Lower lobe of right lung (tissue), 2 donors: ENCODE data around the gene EPB41L4B. TPM values are rescaled to one million over a fixed set of nuclear protein-coding genes. Genes with fewer than 3 reads are reported as not detected.

ENCODE experiments used
- ATAC-seq, 2 donors: fragments of 200-7000 bp; cut with Tn5 transposase; one replicate each; pipeline ENCODE4 v1.9.1; 2020 to 2022; ENCODE audit warnings: mild to moderate bottlenecking in 2 of 2, moderate library complexity in 2 of 2
- DNase-seq: peaks from one replicate; pipeline ENCODE4 v3.0.0-alpha.2; 2020
- H3K27ac ChIP-seq: fragments of 200-600 bp; one replicate; pipeline ENCODE4 v1.8.0; 2022
- H3K27me3 ChIP-seq: fragments of 200-600 bp; one replicate; pipeline ENCODE4 v1.8.0; 2022; ENCODE audit warnings: low read depth
- H3K36me3 ChIP-seq: fragments of 200-600 bp; one replicate; pipeline ENCODE4 v1.8.0; 2022; ENCODE audit warnings: mild to moderate bottlenecking
- H3K4me1 ChIP-seq: fragments of 200-600 bp; one replicate; pipeline ENCODE4 v1.8.0; 2022
- H3K4me3 ChIP-seq: fragments of 200-600 bp; one replicate; pipeline ENCODE4 v1.8.0; 2022; ENCODE audit warnings: mild to moderate bottlenecking
- H3K9me3 ChIP-seq: fragments of 200-600 bp; one replicate; pipeline ENCODE4 v1.8.0; 2022
- intact Hi-C: fragments of 100-400 bp; cut with DNase I; formaldehyde crosslinking; loops from one replicate; pipeline ENCODE4 v1.11.0; 2022
- total RNA-seq: library from RNA; stranded (reverse); fragmentation: NEBNext Ultra II Directional; extraction: Animal tissue kit (Norgen Biotek cat#: 25700); gene quantifications from one replicate; pipeline ENCODE4 v1.2.1, GENCODE V29; 2021
- TF ChIP-seq, protein P1 (sequence below): fragments of 200-600 bp; IDR thresholded peaks from one replicate; pipeline ENCODE4 v1.8.0; 2022; ENCODE audit warnings: antibody characterized with exemption, mild to moderate bottlenecking
- donor health status: DM: no; HTN: yes; CAD: no; lungs with severe emphysema.

EPB41L4B gene
- total RNA-seq, 1 donor from 2014 or later: 12.1 TPM

DNA sequence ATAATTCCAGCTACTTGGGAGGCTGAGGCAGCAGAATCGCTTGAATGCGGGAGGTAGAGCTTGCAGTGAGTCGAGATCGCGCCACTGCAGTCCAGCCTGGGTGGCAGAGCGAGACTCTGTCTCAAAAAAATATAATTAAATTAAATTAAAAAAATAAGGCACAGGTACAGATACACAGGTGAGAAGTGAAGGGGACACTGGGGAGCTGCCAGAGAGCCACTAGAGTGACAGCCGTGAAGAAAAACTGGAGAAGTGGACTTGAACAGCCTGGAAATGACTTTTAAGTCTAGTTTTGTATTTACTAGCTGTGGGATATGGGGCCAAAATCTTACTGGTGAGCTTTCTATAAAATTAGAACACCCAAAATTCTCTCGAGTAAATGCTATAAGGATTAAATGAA lies 15.1 kb downstream of the EPB41L4B start:
- DNase-seq: no peak
- Histone ChIP-seq H3K4me3 (no peak overlapping the region), H3K36me3 (no peaks in the 10 kb centered on the region), H3K27ac (no peak overlapping the region), H3K4me1 (no peaks in the 10 kb centered on the region), H3K9me3 (no peaks in the 10 kb centered on the region), H3K27me3 (no peaks in the 10 kb centered on the region)
- TF ChIP-seq, protein P1, sequence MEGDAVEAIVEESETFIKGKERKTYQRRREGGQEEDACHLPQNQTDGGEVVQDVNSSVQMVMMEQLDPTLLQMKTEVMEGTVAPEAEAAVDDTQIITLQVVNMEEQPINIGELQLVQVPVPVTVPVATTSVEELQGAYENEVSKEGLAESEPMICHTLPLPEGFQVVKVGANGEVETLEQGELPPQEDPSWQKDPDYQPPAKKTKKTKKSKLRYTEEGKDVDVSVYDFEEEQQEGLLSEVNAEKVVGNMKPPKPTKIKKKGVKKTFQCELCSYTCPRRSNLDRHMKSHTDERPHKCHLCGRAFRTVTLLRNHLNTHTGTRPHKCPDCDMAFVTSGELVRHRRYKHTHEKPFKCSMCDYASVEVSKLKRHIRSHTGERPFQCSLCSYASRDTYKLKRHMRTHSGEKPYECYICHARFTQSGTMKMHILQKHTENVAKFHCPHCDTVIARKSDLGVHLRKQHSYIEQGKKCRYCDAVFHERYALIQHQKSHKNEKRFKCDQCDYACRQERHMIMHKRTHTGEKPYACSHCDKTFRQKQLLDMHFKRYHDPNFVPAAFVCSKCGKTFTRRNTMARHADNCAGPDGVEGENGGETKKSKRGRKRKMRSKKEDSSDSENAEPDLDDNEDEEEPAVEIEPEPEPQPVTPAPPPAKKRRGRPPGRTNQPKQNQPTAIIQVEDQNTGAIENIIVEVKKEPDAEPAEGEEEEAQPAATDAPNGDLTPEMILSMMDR: no peak
- intact Hi-C loops: no loop called here
- no peak for ATAC-seq

DNA sequence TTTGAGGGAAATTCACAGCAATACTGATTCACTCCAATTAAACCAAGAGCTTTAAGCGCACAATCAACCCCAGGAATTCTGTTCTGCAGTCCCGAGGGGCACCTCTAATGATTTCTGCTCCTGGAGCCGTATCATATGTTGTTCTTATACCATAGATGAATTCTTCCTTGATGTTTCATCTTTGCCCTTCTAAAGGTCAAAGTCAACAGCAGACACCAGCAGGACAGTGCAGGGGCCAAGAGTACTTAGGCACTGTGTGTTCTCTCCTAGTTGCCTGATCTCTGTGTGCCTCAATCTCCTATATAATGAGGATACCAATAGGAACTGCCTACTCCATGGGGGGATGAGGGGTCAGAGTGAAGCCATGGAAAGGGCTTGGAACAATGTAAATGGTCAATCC lies 16.5 kb downstream of the EPB41L4B start:
- intact Hi-C loops: no loop called here
- Histone ChIP-seq H3K36me3 (no peaks in the 10 kb centered on the region), H3K9me3 (no peaks in the 10 kb centered on the region), H3K27ac (no peak overlapping the region), H3K27me3 (no peaks in the 10 kb centered on the region), H3K4me3 (no peak overlapping the region), H3K4me1 (no peaks in the 10 kb centered on the region)
- no peak for DNase-seq
- no peak for ATAC-seq
- TF ChIP-seq, protein P1: no peak

DNA sequence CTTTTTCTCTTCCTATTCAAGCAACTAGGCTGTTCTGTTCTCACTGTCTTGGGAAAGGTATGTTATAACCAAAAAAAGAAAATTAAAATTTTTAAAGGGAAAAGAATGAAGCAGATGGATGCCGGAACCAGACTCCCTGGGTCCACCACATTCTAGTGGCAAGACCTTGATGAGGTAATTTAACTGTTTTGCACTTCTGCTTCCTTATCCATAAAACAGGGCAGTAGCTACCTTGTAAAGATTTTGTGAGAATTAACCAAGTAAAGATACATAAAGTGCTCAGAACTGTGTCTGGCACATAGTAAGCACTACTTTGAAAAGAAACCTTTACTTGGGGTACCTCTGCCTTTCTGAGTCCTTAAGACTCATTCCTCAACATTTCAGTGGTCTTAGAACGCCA lies 17.0 kb downstream of the EPB41L4B start:
- H3K36me3 ChIP-seq: no peaks in the 10 kb centered on the region
- H3K4me1 ChIP-seq: no peaks in the 10 kb centered on the region
- no peak overlapping the region for H3K27ac ChIP-seq
- no peaks in the 10 kb centered on the region for H3K27me3 ChIP-seq
- H3K9me3 ChIP-seq: no peaks in the 10 kb centered on the region
- TF ChIP-seq, protein P1: no peak
- intact Hi-C loops: no loop called here
- ATAC-seq (no peak), DNase-seq (no peak)
- no peak overlapping the region for H3K4me3 ChIP-seq

DNA sequence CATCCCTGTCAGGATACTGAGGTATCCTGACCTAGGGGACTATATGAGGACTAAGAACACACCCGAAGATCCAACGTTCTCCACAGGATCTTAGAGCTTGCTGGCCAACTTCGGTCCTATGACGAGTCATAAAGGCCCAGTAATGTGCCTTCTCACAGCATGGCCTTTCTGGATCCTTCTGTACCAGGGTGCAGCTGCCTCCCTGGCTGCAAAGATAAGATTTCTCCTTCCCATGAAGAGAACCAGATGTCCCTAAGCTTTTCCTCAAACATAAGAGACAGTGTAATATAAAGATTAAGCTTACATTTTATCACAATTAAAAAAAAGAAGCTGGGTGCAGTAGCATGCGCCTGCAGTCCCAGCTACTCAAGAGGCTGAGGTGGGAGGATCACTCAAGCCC lies 18.3 kb downstream of the EPB41L4B start:
- TF ChIP-seq, protein P1: no peak
- no peaks in the 10 kb centered on the region for H3K9me3 ChIP-seq
- no peaks in the 10 kb centered on the region for H3K27me3 ChIP-seq
- no peak for DNase-seq
- H3K4me1 ChIP-seq: no peaks in the 10 kb centered on the region
- H3K36me3 ChIP-seq: no peaks in the 10 kb centered on the region
- ATAC-seq: no peak
- no peak overlapping the region for H3K27ac ChIP-seq
- H3K4me3 ChIP-seq: no peak overlapping the region
- intact Hi-C loops: no loop called here

DNA sequence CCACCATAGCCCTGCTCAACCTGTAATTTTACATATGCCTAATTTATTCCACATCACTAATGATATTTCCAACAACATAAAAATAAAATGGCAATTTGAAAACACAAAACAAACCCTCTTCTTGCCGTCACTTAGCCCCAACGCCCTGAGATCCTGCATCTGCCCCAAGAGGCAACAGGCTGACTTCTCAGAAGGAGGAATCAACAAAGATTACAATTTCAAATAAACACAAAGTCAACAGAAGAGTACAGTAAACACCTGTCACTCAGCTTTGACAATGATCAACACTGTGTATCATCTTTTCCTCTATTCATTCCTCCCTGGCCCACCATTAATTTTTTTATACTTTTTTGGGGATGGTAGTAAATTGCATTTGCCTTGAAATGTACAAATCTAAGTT lies 19.8 kb downstream of the EPB41L4B start:
- Histone ChIP-seq H3K9me3 (no peaks in the 10 kb centered on the region), H3K36me3 (no peaks in the 10 kb centered on the region), H3K4me3 (no peak overlapping the region), H3K27me3 (no peaks in the 10 kb centered on the region), H3K27ac (no peak overlapping the region), H3K4me1 (no peaks in the 10 kb centered on the region)
- intact Hi-C loops: no loop called here
- DNase-seq (no peak), ATAC-seq (no peak)
- TF ChIP-seq, protein P1: no peak

DNA sequence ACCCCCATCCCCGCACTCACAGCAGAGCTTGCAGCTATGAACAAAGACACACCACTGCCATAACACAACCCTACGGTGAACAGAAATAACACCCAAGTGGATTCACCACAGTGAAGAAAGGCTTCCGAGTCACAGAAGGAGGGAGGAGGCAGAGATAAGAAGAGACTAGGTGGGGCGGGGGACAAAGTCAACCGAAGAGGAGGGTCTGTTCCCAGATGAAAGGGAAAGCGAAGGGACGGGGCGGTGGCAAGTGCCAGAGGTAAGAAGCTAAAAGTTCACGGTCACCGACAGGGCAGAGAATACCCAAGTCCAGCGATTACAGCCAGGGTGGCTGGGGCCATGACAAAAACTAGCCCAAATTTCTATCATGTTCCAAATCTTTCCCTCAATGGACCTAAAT lies 21.0 kb downstream of the EPB41L4B start:
- ATAC-seq: no peak
- Histone ChIP-seq H3K4me1 (no peaks in the 10 kb centered on the region), H3K36me3 (no peaks in the 10 kb centered on the region), H3K9me3 (no peaks in the 10 kb centered on the region), H3K4me3 (no peak overlapping the region), H3K27me3 (no peaks in the 10 kb centered on the region), H3K27ac (no peak overlapping the region)
- TF ChIP-seq, protein P1: no peak
- DNase-seq: no peak
- intact Hi-C loops: no loop called here
